NCI-H1436 (cell line): ENCODE data around the gene AKAP10.
A peak's percentile ranks its signal among the peaks of the same experiment; 100 is the strongest.
"Not testable (repeated sequence)": the region's sequence is repeated elsewhere in the genome, so short reads cannot be mapped to it uniquely, and the experiment has no call there.

Experiments used
- DNase-seq: peaks from one replicate; lab custom pipeline; 2025; lab: John Stamatoyannopoulos, UW

AKAP10 gene, protein sequence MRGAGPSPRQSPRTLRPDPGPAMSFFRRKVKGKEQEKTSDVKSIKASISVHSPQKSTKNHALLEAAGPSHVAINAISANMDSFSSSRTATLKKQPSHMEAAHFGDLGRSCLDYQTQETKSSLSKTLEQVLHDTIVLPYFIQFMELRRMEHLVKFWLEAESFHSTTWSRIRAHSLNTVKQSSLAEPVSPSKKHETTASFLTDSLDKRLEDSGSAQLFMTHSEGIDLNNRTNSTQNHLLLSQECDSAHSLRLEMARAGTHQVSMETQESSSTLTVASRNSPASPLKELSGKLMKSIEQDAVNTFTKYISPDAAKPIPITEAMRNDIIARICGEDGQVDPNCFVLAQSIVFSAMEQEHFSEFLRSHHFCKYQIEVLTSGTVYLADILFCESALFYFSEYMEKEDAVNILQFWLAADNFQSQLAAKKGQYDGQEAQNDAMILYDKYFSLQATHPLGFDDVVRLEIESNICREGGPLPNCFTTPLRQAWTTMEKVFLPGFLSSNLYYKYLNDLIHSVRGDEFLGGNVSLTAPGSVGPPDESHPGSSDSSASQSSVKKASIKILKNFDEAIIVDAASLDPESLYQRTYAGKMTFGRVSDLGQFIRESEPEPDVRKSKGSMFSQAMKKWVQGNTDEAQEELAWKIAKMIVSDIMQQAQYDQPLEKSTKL

DNA sequence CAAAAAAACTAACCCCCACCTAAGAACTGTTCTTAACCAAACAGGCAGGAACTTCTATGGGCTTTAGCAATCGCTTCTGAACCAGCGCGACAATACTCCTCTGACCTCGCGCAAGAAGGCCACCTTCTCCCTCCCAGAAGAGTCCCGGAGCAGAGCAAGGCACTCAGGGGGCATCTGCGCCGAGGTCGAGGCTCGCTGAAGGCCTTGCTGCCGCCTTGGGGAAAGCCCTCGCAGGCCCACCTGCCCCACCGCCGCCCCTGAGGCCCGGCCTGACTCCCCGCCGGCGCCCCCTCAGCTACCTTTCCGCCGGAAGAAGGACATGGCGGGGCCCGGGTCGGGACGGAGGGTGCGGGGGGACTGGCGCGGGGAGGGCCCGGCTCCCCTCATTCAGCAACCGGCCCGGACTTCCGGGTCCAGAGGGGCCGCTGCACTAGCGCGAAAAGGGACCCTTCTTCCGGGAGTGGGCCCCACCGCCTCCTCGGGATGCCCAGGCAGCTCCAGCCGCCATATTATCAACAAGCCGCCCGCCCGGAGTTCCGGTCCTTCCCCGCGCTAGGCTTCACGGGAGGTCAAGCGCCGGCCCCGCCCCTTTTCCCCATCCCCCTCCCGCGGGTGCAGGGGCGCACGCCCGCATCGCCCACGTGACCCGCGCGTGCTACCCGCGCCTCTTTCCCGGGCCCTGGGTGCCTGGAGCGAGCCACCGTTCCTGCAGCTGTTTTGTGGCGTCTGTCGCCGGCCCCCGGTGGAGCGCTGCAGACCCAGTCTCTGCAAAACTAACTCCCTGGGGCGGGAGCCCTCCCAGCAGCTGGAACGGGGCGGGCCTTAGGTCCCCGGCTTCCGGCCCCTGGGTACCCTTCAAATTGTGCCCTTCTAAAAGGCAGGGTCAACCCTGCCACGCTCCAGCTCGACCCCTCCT lies at the start of gene AKAP10:
AKAP10 (minus strand) TSS at position 536 of the 916 bp plus-strand sequence; CDS start at position 387, 149 bp downstream.
- peak; percentile 93 for DNase-seq

DNA sequence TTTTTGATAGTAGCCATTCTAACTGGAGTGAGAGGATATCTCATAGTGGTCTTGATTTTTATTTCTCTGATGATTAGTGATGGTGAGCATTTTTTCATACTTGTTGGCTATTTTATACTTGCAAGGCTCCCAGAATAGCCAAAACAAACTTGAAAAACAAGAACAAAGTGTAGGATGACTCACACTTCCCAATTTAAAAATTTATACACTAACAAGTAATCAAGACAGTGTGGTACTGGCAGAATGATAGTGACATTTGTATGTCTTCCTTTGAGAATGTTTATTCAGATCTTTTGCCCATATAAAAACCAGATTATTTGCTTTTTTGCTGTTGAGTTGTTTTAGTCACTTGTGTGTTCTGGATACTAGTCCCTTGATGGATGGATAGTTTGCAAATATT lies 49.3 kb upstream of the AKAP10 start:
- no peak for DNase-seq

DNA sequence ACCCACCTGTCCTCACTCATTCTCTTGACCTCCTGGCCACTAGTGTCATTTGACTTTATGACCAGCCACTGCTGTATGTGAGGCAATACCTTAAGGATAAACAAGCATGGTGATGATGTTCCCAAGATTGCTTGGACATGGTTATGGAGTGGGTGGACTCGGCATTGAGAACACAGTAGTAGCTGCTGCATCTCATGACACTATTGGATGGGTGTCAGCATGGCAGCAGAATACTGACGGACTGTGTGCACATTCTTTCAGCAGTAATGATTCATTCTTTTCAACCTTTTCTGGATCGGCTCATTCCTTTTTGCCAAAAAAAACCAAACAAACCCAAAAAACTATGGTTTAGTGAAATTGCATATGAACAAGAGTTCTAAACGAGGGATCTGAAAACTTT lies 45.1 kb upstream of the AKAP10 start:
- no peak for DNase-seq

DNA sequence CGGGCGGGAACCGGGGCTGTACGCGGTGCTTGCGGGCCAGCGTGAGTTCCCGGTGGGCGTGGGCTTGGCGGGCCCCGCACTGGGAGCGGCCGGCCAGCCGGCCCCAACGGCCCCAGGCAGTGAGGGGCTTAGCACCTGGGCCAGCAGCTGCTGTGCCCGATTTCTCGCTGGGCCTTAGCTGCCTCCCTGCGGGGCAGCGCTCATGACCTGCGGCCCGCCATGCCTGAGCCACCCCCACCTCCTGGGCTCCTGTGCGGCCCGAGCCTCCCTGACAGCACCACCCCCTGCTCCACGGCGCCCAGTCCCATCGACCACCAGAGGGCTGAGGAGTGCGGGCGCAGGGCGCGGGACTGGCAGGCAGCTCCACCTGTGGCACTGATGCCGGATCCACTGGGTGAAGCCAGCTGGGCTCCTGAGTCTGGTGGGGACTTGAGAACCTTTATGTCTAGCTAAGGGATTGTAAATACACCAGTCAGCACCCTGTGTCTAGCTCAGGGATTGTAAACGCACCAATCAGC lies 38.9 kb upstream of the AKAP10 start:
- not testable (repeated sequence) for DNase-seq

DNA sequence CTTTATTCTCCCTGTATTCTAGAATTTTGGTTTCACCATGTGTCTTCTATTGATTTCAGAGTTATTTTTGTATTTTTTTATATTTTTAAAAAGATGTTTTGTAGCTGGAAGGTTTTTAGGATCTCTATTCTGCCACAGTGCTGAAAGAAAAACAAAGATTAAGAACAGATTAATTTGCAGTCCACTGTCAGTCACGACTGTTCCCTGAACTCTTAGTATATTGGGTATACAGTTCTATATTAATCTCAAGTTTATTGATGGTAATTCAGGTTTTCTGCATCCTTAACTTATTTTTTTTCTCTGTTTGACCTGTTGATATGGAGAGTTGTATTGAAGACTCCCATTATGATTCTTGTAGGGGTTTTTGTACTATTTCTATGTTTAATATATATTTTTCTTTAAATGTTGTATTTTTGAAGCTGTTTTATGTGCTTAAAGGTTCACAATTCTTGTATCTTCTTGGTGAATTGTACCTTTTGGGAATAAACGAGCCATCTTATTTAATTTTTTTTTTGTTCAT lies 34.4 kb upstream of the AKAP10 start:
- DNase-seq, result no peak

DNA sequence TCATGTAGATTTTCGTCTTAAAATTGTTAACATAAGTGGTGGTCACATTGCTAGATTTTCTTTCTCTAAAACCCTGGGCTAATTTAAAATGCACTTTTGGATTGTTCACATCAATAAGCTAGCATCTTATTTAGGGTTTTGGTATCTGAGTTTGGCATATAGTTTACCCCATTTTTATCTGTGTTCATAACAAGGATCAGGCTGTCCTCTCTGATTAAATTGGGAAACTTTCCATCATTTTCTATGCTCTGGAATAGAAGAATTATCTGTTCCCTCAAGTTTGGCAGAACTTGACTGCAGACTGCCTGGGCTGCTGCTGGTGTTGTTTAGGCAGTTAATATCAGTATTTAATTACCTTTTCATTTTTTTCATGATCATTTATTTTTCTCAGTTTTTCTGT lies 33.3 kb upstream of the AKAP10 start:
- DNase-seq, result no peak

DNA sequence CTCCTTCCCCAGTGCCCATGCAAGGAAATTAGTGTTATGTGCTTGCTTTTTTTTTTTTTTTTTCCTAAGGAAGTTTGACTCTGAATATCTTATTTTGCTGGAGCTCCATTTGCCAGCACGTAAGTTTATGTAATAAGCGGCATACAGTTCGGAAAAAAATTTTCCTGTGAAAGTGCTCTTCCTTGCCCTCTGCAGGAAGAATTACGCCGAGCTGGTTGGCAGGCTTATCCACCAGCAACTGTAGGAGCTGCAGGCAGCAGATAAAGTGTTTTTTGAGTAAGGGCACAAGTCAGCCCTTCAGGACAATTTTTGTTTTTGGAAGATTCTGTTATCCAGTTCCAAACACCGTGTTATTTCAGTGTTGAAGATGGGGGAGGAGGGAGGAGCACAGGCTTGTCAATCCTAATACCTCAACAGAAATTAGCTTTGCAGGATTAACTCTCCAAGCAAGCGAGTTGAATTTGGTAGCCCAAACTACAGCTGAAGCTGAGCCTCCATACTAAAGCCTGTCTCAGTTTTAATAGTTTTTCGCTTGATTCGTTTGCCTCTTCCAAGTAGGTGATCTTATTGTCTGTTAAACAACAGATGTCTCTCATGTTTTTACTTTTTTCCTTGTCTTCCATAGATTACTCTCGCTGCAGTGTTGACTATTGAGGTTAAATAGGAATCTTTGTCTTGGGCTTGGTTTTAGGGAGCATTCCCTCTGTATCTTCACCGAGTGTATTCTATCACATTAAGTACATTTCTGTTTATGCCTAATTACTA lies 32.7 kb upstream of the AKAP10 start:
- peak; percentile 53 for DNase-seq

DNA sequence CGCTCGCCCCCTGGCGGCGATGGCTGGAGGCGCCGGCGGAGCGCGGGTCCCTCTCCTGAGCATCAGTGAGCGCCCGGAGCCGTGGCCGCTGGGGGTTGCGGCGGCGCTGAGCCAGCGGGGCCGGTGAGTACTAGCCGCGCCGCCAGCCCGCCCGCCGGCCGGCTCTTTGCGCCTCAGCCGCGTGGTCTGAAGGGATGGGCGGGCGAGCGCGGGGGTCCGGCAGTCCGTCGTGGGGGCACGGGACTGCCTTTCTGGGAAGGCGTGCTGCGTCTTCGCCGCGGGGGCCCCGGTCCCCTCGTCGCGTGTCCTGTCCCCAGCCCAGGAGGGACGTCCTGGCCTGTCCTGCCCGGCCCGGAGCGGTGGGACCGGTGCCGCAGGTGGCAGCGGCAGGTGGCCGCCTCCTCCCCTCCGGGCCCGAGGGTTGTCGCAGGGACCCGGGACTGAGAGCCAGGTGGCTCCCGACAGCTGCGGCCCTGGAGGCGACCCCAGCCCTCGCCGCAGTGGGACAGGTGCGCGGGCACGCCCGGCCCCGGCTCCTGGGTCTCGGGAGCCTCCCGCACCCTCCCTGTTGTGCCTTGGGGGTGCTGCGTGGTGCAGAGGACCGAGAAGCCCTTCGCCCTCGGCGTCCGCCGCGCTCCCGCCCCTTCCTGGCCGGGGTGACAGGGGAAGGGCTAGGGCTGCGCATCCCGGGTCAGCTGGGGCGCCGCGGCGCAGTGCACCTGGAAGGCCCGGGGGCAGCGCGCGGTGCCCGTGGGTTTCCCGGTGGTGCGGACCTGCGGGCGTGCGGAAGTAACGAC lies 31.9 kb upstream of the AKAP10 start, which contains the start of gene SPECC1:
SPECC1 (plus strand) TSS at position 58 of the 797 bp plus-strand sequence. CDS start 87,293 bp downstream, outside the sequence.
- DNase-seq, result peak; percentile 74

DNA sequence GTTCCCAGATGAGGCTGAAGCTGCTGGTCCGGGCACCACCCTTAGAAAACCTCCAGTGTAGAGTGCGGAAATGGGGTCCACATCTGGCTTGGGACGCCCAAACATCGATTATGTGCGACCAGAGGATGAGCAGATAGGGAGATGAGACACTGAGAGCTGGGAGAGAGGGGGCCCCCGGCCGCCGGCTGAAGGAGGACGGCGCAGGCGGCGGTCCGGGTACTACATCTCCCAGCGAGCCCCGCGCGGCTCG lies 31.3 kb upstream of the AKAP10 start:
- no peak for DNase-seq

DNA sequence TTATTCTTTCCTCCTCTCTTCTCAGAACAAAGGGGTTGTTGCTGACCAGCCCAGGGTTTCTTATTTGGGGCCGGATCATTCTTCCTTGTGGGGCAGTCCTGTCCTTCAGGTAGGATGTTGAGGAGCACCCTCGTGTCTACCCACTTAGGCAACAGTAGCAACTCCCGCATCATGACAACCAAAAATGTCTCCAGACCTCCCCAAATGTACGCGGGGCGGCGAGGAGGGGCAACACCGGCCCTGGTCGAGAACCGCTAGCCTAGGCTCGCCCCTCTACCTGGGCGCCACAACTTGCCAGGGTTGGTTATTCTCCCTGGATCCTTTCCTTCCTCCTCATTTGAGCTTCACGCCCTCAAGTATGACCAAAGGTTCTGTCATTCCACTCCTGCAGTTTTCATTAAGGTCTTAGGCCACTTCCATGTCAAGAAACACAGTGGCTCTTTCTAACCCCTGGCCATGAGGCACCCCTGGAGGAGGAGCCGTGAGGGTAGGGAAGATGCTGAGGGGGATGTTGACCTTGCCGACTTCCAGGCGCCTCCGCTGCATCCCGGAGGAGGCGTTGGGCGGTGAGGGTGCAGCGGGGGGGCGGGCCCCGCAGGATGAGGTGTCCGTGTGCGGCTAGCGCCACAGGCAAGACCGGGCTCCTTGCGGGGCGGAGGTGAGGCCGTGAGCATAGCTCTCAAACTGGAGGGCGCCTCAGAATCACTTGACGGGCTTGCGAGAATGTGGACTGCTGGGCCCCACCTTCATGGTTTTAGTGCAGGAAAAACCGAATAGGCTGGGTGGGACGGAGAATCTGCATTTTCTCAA lies 30.8 kb upstream of the AKAP10 start:
- DNase-seq, result peak; percentile 24

DNA sequence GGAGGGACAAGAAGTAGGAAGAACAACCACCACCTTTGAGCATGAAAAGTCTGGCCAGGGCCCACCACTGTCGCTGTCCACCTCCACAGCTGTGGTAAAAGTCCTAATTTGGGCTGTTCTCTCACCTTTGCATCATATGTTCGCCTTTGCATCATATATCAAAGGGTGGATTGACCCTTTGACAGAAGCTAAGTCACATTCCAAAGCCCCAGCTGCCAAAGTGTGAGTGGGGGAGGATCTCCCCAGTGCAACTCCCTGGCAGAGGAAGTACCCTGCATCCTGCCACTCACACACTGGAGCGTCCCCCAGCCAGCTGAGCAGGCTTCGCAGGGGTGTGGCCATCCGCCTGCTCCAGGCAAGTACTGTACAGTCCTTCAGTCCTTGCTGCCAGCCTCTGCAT lies 18.9 kb upstream of the AKAP10 start:
- no peak for DNase-seq

DNA sequence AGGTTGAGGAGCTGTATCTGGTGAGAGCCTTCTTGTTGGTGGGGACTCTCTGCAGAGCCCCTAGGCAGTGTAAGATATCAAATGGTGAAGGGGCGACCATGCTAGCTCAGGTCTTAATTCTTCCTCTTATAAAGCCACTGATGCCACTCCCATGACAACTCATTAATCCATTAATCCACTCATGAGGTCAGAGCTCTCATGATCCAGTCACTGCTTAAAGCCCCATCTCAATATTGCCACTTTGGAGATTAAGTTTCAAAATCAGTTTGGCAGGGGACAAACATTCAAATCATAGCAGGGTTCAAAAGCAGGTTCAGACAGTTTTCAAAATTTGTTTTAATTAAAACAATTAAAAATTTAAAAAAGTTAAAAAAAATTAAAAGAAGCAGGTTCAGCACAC lies 18.5 kb upstream of the AKAP10 start:
- no peak for DNase-seq

DNA sequence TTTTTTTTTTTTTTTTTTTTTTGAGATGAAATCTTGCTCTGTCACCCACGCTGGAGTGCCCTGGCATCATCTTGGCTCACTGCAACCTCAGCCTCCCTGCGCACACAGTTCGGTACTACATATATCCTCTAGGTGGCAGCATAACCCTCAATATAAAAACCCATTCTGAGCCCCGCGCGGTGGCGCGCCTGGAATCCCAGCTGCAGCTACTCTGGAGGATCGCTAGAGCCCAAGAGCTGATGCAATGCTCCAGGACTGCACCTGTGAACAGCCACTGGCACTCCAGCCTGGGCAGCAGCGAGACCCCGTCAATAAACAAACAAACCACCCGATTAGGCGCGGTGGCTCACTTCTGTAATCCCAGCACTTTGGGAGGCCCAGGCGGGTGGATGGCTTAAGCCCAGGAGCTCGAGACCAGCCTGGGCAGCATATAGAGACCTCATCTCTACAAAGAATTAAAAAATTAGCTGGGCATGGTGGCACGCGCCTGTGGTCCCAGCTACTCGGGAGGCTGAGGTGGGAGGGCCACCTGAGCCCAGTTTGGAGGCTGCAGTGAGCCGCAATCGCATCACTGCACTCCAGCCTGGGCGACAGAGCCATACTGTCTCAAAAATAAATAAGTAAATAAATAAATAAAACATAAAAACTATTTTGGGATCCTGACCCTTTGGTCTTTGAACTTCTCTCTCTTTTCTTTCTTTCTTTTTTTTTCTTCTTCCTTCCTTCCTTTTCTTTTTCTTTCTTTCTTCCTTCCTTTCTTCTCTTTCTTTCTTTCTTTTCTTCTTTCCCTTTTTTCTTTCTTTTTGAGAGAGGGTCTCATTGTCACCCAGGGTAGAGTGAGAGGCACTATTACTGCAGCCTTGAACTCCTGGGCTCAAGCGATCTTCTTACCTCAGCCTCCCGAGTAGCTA lies 15.4 kb upstream of the AKAP10 start:
- peak; percentile 96 for DNase-seq

DNA sequence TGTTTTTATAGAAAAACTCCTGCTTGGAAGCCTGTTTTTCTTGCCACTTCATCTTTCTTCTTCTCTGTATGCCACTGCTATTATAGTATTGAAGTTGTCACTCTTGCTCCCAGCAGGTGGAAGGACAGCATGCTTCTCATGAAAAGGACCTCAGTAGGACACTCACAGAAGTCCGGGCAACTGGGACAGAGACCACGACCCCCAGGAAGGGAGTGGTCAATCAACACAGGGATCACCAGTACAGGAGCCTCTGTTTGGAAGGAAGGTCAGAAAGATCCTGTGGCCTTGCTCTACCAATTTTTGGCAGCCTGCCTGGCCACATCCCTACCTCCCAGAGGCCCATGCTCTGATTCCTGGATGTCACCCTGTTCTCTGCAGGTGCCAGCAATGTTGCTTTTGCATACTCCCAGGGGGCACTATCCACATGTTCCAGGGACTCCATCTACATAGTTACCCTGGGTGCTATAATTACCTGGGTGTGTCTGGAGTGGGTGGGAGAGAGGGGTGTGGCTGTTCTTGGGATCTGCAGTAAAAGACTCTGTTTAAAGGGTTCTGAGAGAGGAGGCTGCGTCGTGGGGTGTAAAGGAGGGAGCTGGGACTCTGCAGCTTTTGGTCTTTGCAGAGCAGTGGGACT lies 13.7 kb upstream of the AKAP10 start:
- peak; percentile 42 for DNase-seq

DNA sequence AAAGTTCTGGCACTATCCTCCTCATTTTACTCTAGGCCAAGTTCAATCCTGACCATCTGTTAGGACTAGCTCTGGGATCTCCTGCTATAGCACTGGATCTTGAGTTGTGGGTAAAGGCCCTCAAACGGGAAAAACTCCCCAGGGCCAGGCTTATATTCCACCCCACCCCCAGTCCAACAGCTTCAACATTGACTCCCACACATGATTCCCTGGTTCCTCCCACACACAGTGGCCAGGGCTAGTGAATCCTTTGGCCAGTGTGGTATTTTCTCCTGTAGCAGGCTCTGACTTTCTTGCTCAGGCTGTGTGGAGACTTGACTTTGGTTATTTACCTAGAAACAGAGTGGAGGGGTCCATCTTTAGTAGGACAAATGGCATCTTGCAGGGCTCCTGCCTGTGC lies 10.3 kb upstream of the AKAP10 start:
- DNase-seq, result no peak

DNA sequence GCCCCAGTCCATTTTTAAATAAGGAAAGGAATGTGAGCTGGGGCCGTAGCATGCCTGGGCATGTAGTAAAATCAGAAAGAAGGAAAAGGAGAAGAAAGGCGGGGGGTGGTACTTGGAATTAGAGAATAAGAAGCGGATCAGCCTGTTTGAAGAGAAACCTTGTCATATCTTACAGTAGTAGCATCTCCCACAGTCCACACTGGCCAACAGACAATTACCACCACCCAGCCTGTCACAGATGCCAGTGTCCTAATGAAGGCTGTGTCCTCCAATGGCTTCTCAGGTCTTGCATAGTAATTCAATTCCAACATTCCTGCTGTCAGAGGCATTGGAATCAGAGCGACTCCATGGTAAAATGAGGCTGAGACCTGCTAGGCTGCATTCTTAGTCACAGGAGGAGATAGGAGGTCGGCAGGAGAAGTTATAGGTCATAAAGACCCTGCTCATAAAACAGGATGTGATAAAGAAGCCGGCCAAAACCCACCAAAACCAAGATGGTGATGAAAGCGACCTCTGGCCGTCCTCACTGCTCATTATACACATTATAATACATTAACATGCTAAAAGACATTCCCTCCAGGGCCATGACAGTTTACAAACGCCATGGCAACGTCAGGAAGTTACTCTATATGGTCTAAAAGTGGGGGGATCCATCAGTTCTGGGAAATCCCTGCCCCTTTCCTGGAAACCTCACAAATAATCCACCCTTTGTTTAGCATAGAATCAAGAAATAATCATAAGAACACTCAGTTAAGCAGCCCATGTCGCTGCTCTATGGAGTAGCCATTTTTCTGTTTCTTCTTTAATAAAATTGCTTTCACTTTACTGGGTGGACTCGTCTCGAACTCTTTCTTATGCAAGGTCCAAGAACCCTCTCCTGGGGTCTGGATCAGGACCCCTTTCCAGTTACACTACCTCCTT lies 9.6 kb upstream of the AKAP10 start:
- no peak for DNase-seq
